Activated gamma-delta T cell (primary cell): ENCODE data around the gene PRR7.
"Not testable (repeated sequence)": the region's sequence is repeated elsewhere in the genome, so short reads cannot be mapped to it uniquely, and the experiment has no call there.

Source experiments
- DNase-seq: peaks from one replicate; lab custom pipeline; 2025; lab: John Stamatoyannopoulos, UW

The PRR7 gene

DNA sequence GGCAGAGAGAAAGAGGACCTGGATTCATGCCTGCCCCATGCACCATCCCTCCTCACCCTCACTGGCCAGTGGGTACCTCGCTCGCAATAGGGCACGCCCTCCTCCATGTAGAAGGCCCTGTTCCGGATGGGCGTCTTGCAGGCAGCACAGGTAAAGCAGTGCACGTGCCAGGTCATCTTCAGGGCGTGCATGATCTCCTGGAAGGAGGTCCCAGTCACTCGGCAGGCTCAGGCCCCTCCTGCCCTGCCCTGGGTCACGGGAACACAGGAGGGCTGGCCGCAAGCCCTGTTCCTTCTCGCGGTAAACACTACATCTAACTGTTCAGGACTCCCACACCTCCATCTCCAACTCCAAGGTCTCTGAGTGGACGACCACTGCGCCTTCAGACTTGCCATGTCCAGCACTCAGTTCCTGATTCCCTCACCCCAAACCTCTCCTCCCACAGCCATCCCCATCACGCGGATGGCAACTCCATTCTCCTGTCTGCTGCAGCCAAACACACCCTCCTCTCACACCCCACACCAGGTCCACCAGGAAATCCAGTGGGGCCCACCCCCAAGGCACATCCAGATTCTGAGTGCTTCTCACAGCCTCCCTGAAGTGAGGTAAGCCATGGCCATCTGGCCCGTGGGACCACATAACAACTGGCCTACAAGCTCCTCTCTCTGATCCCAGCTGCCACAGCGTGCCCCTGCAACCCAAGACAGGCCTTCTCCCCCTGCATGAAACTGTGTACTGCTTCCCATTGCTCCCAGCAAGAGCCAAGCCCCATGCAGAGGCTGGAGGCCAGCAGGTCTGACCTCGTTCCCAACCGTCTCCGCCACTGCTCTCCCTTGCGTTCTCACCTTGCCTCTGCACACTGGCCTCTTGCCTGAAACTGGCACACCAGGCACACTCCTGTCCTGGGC, 37.6 kb downstream of the PRR7 start:
- no peak for DNase-seq

DNA sequence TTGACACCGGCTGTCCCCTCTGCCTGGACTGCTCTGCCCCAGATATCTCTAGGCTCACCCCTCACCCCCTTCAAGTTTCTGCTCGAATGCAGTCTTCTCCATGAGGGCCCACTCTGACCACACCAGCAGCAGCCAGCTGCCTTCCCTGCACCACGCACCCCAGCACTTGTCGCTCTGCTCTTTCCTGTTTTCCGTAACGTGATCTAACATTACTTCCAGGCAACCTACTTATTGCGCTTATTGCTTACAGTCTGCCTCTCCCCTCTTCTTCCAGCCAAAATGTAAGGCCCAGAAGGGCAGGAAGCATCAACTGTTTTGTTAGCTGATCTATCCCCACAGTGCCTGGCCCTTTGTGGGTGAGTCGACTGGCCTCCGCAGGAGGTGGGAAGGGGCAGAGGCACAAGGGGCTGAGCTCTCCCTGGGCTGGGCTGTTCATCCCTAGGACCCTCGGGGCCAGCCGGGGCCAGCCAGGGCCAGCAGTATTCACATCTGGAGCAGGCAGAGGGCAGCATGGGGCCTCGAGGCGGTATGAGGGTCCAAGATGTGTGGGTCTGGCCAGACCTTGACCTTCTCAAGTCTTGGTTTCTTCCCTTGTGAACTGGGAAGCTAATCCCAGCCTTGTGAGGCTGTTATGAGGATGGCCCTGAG, 38.4 kb downstream of the PRR7 start:
- no peak for DNase-seq

DNA sequence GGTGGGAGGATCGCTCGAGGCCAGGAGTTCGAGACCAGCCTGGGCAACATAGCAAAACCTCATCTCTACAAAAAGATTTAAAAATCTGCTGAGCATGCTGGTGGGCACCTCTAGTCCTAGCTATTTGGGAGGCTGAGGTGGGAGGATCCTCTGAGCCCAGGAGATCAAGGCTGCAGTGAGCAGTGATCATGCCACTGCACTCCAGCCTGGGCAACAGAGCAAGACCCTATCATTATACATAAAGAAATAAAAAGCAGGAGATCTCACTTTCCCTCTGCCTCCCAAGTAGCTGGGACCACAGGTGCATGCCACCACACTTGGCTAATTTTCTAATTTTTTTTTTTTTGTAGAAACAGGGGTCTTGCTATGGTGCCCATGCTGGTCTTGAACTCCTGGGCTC, 39.1 kb downstream of the PRR7 start:
- not testable (repeated sequence) for DNase-seq

DNA sequence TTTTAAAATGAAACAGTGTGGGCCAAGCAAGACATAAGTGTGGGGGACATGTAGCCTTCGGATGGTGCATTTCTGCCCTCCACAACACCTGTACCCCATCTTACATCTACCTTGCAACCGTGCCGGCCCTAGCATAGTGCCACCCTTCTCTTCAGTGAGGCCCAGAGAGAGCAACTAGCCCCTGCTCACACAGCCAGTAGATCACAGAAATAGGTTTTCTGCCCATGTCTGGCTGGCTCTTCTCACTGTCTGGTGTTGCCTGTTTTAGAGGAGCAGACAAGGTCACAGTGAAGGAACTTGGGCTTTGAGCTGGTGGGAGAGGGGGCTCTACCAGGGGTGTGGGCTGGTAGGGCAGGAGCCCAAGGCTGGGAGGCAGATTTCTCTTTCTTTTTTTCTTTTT, 39.6 kb downstream of the PRR7 start:
- no peak for DNase-seq

DNA sequence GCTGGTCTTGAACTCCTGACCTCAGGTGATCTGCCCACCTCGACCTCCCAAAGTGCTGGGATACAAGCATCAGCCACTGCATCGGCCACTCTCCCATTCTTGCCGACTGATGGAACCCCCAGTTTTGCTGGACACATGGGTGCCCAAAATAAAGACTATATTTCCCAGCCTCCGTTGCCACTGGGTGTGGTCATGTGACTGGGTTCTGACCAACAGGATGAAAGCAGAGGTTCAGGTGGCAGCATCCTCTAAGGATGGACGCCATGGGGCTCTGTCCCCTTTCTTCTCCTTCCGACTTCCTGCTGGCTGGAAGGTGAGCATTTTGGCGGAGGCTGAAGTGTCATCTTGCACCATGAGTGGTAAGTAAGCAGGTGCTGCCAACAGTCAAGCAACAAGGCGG, 40.5 kb downstream of the PRR7 start:
- no peak for DNase-seq

DNA sequence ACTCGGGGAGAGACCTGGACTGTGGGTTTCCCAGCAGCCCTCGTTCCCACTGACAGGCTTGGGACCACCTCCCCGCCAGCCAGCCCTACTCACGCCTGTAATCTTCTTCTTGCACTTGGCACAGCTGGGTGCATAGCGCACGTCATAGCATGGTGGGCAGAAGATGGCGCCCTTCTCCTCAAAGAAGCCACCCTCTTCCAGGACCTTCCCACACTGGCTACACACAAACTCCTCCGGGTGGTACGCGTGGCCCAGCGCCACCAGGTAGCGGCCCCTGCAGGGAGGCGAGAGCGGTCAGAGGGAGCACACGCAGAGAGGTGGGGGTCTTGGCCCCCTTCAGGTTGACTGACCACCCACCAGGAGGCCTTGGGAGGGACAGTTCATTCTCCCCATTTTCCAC, 41.4 kb downstream of the PRR7 start:
- no peak for DNase-seq

DNA sequence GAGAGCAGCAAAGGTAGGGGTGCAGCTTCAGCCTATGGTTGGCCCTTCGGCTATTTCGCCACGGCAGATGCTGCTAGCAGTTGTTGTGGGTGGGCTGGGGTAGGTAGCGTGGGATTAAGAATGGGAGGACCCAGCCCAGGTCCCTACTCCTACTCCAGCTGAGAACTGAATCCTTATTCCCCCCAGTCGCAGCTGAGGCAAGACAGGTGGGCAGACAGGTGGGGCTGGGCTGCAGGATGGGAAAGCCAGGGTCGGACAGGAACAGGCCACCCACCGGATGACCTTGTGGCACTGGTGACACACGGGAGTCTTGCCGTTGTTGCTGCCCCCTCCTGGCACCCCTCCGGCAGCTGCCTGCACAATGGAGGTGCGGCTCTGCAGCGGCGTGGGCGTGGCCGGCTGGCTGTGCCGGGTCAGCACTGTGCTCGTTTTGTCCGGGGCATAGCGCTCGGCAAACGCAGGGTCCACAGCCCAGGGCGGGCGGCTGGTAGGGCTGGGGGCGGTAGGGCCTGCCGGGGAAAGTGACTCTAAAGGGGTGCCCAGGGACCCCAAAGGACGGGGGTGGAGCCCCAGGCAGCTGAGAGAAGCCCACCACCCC, 42.6 kb downstream of the PRR7 start:
- DNase-seq: no peak

DNA sequence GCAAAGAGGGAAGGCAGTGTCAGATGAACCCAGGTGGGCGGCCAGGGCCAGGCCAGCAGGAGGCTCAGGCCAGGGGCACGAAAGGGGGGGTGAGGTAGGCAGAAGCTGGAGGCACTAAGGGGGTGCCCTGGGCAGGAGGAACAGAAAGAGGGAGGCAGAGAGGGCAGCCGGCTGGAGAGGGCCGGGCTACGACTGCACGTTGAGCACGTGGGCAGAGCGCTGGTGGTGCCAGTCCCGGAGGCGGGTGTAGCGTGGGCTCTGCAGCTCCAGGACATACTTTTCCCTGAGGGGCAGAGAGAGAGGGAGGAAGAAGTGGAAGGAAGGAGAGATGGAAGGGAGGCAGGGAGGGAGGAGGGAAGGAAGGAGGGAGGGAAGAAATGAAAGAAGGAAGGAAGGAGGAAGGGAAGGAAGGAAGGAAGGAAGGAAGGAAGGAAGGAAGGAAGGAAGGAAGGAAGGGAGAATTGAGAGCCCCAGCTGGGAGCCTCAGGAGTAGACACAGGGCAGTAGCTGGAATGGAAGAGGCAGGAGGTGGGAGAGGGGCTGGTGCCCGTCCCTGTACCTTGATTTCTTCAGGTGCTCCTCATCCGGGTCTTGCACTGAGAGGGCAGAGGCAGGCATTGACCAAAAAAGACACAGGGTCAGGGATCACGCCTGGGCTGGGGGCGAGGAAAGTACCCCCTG, 43.8 kb downstream of the PRR7 start:
- DNase-seq: no peak

DNA sequence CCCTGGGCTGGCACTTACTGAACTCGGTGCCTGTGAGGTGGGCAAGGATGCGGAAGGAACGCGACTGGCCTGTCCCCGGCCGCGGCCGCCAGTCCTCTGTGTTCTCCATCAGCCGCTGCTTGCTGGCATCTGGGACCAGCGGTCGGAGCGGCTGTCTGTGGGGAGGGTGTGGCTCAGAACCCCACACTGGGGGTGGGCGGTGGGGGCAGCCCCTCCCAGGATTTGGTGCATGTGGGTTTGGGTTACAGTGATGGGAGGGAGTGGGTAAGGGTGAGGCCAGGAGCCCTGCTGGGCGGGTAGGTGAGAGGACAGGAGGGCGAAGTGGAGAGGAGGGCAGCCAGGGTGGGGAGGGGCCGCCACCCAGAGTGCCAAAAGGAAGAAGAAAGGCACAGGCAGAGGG, 44.4 kb downstream of the PRR7 start:
- DNase-seq: no peak

DNA sequence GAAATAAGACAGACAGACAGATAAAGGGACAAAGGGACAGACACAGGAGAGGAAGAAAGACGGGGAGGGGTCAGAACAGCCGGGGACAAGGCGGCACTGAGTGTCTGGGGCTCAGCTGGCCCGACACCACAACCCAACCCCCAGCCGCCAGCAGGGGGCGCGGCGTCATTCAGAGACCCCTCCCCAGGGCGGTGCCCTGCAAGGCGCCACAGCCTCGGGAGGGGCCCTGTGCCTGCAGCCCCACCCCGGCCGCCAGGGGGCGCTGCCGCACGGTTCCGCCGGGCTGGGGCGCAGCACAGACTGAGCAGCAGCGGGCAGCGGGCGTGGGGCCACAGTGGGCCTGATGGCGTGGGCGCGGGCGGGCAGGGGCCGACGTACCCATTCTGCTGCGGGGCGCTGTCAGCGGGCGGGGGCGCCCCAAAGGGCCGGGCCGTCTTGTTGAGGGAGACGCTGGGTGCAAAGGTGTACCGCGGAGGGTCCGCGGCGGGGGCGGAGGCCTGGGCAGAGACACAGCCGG, 44.9 kb downstream of the PRR7 start:
- no peak for DNase-seq

DNA sequence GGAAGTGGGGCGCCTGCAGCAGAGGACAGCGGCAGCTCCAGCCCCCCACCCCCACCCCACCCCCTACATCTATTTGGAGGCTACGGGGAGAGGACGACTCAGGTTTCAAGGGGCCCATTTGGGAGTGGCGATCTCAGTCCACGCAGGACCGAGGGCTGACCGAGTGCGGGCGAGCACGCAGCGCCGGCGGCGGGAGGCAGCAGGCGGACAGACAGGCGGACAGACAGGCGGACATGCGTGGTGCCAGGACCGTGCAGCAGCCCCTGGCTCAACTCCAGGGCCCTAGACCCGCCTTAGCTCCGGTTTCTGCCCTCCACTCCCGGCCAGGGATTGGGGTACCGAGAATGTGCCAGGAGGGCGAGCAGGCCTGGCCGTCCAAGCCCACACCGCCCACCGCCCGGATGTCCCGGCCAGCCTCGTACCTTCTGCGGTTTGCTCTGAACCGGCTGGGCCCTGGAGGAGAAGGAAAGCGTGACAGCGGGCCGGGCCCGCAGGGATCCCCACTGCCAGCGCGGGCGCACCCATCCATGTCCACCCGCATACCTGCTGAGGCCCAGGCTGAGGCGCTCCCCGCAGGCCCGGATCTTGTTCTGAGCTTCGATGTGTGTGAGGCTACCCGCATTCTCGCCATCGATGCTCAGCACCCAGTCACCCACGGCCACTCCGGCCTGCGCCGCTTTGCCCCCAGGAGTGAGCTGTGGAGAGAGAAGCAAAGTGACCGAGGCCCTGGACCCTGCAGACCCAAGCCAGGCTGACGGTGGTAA, 45.6 kb downstream of the PRR7 start:
- DNase-seq: no peak

DNA sequence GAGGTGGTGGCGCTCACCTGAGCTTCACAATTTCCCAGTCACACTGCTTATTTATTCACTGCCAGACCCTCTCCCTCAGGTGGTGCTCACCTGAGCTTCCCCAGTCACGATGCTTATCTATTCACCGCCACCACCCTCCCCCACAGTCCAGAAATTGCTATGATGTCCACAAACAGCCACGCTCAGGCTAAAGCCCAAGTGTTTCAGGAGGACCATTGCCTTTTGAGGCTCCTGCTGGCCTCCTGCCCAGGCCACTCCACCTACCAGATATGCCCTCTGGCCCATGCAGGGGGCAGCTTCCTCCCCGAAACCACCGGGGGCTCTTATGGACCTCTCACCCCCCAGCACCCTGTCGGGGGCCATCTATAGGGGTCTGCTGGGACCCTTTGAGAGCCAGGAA, 46.2 kb downstream of the PRR7 start:
- DNase-seq: no peak

DNA sequence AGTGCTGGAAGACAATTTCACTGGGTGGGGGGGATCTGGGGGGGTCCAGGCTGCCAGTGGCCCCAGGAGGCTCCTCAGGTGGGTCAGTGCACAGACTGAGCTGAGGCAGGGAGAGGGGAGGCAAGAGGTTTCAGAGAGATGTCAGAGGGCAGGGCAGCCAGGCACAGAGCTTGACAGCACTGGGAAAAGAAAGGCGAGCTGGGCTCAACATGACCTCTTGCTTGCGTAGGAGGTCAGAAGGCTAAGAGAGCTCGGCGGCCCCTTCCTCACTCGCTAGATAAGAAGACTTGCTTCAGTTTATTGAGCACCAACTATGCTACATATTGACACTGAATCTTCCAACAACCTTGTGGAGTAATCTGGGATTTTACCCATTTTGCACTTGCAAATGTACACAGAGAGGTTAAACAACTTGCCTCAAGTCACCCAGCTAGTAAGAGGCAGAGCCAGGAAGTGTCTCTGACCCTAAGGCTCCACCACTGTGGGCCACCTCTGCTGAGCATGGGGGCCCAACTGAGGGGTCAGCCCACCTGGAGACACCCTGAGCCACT, 47.3 kb downstream of the PRR7 start:
- no peak for DNase-seq

DNA sequence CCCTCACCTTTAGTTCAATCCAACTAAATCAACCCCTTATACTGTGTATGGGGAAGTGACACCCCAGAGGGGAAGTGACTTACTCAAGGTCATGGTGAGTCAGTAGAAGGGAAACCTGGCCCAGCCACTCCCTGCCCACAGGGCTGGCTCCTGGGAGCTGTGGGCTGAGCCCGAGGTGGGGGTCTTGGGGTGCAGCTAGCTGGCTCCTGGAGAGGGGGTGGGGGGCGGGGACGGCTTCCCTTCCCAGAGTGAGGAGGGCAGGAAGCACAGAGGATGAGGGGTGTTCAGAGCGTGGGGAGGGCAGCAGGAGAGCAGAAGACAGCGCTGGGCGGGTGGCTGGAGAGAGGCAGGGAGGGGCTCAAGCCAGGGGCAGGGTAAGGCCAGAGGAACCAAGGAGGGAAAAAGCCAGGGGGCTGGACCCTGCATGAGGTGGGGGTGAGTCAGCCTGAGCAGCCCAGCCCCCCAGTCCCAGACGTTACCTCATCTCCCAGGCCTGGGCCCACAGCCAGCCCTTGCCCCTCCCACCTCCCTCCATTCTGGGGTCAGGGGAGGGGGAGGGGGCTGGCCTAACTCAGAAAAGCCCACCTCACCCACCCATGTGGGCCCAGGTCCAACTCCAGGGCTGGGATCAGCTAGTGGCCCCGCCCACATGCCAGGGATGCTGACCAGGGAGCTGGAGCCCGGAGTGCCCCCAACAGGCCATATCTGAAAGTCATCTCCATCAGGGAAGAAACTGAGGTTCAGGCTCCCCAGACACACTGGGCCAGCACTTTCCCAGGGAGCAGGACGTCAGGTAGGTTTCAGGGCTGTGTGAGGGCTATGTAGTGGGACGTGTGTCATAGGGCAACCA, 48.0 kb downstream of the PRR7 start:
- DNase-seq: no peak

DNA sequence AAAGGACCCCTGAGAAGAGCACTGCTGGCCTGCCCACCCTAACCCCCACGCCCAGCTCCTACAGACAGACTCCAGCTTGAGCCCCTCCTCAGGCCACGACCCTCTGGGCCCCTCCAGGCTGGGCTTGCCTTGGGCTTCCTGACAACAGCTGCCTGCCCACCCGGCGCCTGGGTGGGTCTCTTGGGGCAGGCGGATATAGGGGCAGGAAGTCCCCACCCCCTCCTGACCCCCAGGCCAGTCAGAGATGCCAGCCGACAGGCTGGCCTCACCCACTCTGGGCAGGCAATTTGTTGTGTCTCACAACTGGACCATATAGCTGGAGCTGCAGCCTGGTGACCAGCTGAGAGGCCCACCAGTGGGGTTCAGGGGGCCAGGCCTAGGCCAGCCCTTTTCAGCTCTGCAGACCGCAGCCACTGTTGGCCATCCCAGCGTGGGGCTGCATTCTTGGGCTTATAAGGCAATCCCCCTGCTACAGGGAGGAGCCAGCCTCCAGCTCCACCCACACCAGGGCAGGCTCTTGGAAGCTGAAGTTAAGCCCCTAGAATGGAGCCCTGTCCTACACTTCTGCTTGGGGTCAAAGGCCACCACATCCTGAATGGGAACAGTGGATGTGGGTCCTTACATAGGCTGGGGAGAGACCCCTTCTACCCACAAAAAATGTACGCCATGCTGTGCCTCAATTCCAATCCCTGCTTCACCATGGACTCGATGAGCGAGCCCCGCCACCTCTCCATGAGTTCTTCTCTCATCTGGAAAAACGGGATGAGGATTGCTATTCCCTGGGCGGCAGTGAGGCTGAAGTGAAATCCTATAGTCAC, 48.8 kb downstream of the PRR7 start:
- no peak for DNase-seq

DNA sequence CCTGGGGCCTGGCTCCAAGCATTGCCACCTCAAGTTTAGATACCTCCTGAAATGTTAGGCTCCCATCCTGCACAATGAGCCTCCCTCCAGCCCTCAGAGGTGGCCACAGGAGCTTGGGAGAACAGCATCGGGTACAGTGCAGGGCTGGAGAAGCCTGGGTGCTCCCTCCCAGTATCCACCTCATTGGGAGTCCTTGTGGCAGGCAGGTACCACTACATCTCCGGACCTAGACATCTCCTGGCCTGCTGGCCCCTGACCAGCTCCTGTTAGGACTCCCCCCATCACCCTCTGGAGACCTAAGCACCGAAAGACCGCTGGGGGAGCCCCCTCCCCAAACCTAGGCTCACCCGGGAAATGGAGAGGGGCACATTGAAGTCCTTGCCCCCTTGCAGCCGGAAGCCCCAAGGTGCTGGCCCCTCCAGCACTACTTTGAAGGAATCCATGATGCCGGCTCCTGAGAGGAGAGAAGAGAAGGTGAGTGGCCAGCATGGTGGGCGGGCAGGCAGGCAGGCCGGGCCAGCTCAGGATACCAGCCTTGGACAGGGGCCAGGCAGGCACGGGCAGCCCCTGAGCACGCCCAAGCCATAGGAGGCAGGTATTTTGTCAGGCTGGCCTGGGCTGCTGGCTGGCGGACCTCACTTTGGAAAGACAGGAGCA, 49.6 kb downstream of the PRR7 start:
- DNase-seq: no peak

DNA sequence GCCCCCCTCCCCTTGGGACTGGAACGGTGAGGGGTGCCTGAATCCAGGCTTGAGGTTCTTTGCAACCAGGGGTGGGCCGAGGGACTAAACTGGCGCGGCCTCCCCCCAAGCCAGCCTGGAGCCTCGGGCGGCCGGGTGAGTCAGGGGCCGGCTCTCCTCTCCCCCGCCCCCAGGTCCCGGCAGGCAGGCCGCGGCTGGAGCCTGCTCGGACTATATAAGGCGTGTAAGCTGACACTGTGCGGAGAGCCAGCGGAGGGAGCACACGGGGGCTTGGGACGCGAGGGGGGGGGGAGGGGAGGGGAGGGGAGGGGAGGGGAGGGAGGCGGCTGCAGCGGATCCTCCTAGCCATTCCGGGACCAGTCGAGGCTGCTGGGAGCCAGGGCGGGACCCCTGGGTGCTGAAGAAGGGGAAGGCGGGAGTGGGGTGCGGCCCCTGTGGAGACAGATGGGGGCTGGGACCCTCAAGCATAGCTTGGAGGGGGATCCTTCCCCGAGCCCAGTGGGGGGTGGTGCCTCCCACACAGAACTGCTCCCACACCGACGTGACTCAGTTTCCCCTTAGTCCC, 50.2 kb downstream of the PRR7 start:
- no peak for DNase-seq

DNA sequence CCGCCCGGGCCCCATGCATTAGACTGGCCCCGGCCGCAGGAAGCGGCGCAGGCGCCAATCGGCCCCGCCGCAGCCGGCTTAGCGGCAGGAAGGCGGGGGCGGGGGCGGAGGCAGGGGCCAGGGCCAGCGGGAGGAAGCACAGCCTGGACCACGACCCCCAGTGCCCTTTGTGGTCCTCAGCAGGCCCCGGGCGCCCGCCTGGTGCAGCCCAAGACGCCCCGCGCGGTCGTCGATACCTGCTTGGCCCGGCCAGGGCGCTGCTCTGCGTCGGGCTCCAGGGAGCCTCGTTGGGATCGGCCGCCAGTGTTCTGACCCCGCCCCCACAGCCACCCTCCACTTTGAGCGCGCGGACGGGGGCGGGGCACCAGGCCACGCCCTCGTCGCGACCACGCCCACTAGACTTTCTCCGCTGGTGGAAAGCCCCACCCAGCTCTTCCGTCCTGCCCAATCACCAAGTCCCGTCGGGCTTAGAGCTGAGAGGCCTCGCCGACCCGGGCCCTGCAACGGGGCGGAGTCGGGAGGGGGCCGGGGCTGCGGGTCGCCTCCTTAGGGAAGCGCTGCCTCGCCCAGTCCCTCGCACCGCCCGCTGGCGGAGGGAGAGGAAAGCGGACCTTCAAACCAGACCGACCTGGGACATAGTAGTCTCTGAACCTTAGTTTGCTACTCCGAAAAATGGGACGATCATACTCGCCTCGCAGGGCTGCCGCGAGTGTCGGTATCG, 50.8 kb downstream of the PRR7 start, which contains the start of gene PDLIM7:
TSS of gene PDLIM7 (minus strand) at position 313 of the 721 bp plus-strand sequence. CDS start 1,092 bp downstream, outside the sequence.
- DNase-seq: peak; percentile 81
